ENCODE data around the gene EEF1B2.
"Not testable (repeated sequence)": the region's sequence is repeated elsewhere in the genome, so short reads cannot be mapped to it uniquely, and the experiment has no call there.

EEF1B2 gene

GRCh38 chr2:206143451-206143850 lies 16.2 kb upstream of the EEF1B2 start:
- H3K27ac ChIP-seq = no peak overlapping the region
- TF ChIP-seq ZFX (IDR thresholded peaks at IDR 0.05) = no peak
- no peak for TF ChIP-seq CTCF (conservative IDR thresholded peaks at IDR 0.05)

- H3K27ac ChIP-seq = no peak overlapping the region
- no peak for TF ChIP-seq CTCF (conservative IDR thresholded peaks at IDR 0.05)
- TF ChIP-seq ZFX (IDR thresholded peaks at IDR 0.05) = no peak
Observed at GRCh38 chr2:206144383-206144782, 15.3 kb upstream of the EEF1B2 start.

DNA sequence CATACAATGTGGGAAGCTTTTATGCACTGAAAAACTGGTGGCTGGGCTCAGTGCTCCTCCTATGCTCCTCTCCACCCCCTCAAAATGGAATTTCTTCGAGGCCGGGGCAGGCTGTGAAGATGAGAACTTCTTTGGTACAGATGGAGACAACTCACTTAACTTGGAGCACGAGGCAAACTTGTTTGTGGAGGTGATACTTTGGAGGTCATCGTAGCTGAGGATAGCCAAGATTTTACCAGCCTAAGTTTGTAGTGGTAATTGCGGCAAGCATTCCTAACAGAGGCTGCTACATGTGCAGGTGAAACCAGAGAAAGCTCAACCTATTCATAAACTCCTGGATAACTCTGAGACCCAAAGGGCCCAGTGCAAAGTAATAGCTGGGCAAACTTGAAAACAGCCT lies 14.0 kb upstream of the EEF1B2 start:
- TF ChIP-seq CTCF (conservative IDR thresholded peaks at IDR 0.05) (no peak), ZFX (IDR thresholded peaks at IDR 0.05) (no peak)
- H3K27ac ChIP-seq = no peak overlapping the region

GRCh38 chr2:206149330-206149729 lies 10.4 kb upstream of the EEF1B2 start:
- no peak for TF ChIP-seq CTCF (conservative IDR thresholded peaks at IDR 0.05)
- TF ChIP-seq ZFX (IDR thresholded peaks at IDR 0.05) = no peak
- H3K27ac ChIP-seq = no peak overlapping the region

DNA sequence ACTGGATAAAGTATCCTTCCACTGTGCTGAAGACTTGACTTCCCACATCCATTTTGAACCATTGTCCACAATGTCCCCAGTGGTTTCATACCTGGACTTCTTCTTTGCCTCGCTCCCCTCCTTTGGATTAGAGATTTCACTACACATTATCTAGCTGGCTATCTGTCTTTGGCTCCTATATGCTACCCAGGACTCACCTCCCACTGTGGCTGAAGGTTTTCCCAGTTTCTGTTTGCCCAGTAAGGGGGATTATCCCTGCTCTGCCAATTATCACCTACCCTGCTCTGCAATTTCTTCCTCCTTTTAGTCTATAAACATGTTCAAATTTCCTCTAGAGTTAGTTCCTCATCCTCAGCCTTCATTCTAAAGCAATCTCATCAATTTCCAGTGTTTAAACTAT lies 9.5 kb upstream of the EEF1B2 start:
- no peak overlapping the region for H3K27ac ChIP-seq
- TF ChIP-seq CTCF (conservative IDR thresholded peaks at IDR 0.05) (no peak), ZFX (IDR thresholded peaks at IDR 0.05) (no peak)

DNA sequence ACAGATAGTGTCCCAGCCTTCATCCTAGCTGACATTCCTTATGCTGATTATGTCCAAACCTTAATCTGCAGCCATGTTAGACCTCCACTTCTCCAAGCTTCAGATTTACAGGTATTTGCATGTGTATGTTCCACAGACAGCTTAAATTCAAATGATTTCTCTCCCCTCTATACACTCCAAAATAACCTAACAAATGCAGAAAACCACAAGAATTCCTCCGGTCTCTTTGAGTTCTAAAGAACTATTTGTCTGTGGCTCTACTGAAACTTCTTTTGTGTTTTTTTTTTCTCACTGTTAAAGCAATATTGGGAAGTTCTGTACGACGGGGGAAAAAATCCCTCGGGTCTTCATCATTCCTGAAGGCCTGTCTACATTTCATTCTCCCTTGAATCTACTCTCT lies 9.1 kb upstream of the EEF1B2 start:
- TF ChIP-seq ZFX (IDR thresholded peaks at IDR 0.05) = no peak
- no peak for TF ChIP-seq CTCF (conservative IDR thresholded peaks at IDR 0.05)
- H3K27ac ChIP-seq = no peak overlapping the region

DNA sequence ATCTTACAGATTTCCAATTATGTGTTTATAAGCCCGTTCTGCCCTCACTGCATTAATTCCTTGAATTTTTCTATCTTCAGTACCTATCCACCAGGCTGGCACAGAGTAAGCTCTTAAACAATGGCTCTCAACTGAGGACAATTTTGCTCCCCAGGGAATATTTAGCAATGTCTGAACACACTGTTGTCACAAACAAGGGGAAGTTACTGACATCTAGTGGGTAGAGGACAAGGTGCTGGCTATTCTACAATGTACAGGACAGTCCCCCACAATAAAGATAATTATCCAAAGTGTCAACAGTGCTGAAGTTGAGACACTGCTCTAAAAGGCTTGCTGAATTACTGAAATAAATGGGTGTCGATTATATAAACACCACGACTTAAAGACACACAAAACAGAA lies 5.5 kb upstream of the EEF1B2 start:
- H3K27ac ChIP-seq = no peak overlapping the region

DNA sequence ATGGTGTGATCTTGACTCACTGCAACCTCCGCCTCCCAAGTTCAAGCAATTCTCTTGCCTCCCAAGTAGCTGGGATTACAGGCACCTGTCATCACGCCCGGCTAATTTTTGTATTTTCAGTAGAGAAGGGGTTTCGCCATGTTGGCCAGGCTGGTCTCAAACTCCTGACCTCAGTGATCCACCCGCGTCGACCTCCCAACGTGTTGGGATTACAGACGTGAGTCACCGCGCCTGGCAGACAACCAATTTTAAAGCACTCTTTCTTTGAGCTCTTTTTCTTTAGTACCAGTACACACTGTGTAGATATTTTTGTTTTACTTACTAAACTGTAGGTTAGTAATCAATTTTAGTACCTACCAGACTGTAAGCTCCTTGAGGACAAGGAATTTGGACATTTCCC lies 2.7 kb upstream of the EEF1B2 start:
- H3K27ac ChIP-seq = not testable (repeated sequence)

More for the DNA sequence above, 5.5 kb upstream of the EEF1B2 start:
- TF ChIP-seq ZFX (IDR thresholded peaks at IDR 0.05) (no peak), CTCF (conservative IDR thresholded peaks at IDR 0.05) (peak; percentile 29)

Measured in C4-2B (cell line).